ENCODE results near the gene RAET1G. TPM values are rescaled to one million over a fixed set of nuclear protein-coding genes. Genes with fewer than 3 reads are reported as not detected.

The RAET1G gene
- total and polyA plus RNA-seq, 2 donors (not counting 1 experiment from before 2014, with no cell fraction given), result not detected

- peaks cover 19% of the 10 kb centered on the region for H3K27me3 Mint-ChIP-seq
- H3K4me1 Mint-ChIP-seq, result no peaks in the 10 kb centered on the region
- no peaks in the 10 kb centered on the region for H4K20me1 ChIP-seq (ENCODE audit: control insufficient read depth, insufficient read depth, low read length, poor library complexity, severe bottlenecking)
- H3K4me1 ChIP-seq (ENCODE audit: control insufficient read depth in 2 of 2, insufficient read depth in 2 of 2, low read length in 2 of 2), result no peaks in the 10 kb centered on the region
- H3K9me3 ChIP-seq (ENCODE audit: control extremely low read depth in 1 of 3, control insufficient read depth in 2 of 3, insufficient read depth in 1 of 3, low read length in 2 of 3), result peaks cover 0 to 24% (median 8%) of the 10 kb centered on the region in 3 donors
- no peak for ATAC-seq (ENCODE audit: low read depth)
- intact Hi-C loops (cut with micrococcal nuclease), result no loop called here
- no peaks in the 10 kb centered on the region for H3K36me3 ChIP-seq (replicated peaks in 1 of 2; ENCODE audit: control extremely low read depth in 1 of 2, control insufficient read depth in 1 of 2, extremely low read depth in 1 of 2, insufficient read depth in 2 of 2, low read length in 1 of 2)
- H2AFZ ChIP-seq (ENCODE audit: insufficient read depth, low read depth, low read length, poor library complexity, severe bottlenecking), result no peak overlapping the region
- DNase-seq, result no peak
- TF ChIP-seq EZH2 (IDR thresholded peaks at IDR 0.05; ENCODE audit: borderline replicate concordance, insufficient read depth, low read depth, low read length, poor library complexity, severe bottlenecking) (no peak), CTCF (IDR thresholded peaks at IDR 0.05) (no peak)
- no peak overlapping the region for H3K4me3 ChIP-seq (ENCODE audit: control extremely low read depth in 1 of 5, extremely low read depth in 1 of 5, insufficient read depth in 1 of 5, low read depth in 2 of 5, low read length in 4 of 5)
- H3K27ac ChIP-seq (ENCODE audit: low read length in 2 of 2), result no peak overlapping the region
- H3K27ac Mint-ChIP-seq, result no peak overlapping the region
- no peaks in the 10 kb centered on the region for H3K79me2 ChIP-seq (ENCODE audit: control insufficient read depth, insufficient read depth, low read length)
- H3K27me3 ChIP-seq (replicated peaks in 1 of 4; ENCODE audit: control extremely low read depth in 1 of 4, control insufficient read depth in 3 of 4, insufficient read depth in 4 of 4, low read length in 3 of 4), result peaks cover 0 to 15% (median under 1%) of the 10 kb centered on the region in 4 experiments
- H3K9ac ChIP-seq (ENCODE audit: low read length), result no peak overlapping the region
- CTCF ChIA-PET, result no interaction called here
- no peak overlapping the region for H3K4me2 ChIP-seq (replicated peaks; ENCODE audit: low read depth, low read length, poor library complexity, severe bottlenecking)
- POLR2A ChIA-PET, result no interaction called here
- no CpG with 5 or more reads among the region's 2 CpGs for WGBS (ENCODE audit: insufficient coverage)
- H3K9me3 Mint-ChIP-seq (ENCODE audit: insufficient read depth), result peaks cover 8% of the 10 kb centered on the region
- H3K4me3 Mint-ChIP-seq, result no peak overlapping the region
Measured at GRCh38 chr6:149907317-149907716, 15.6 kb downstream of the RAET1G start.

- Histone ChIP-seq H2AFZ (ENCODE audit: insufficient read depth, low read depth, low read length, poor library complexity, severe bottlenecking) (no peak overlapping the region), H3K4me3 (ENCODE audit: control extremely low read depth in 1 of 5, extremely low read depth in 1 of 5, insufficient read depth in 1 of 5, low read depth in 2 of 5, low read length in 4 of 5) (no peak overlapping the region), H4K20me1 (ENCODE audit: control insufficient read depth, insufficient read depth, low read length, poor library complexity, severe bottlenecking) (no peaks in the 10 kb centered on the region), H3K36me3 (replicated peaks in 1 of 2; ENCODE audit: control extremely low read depth in 1 of 2, control insufficient read depth in 1 of 2, extremely low read depth in 1 of 2, insufficient read depth in 2 of 2, low read length in 1 of 2) (no peaks in the 10 kb centered on the region), H3K79me2 (ENCODE audit: control insufficient read depth, insufficient read depth, low read length) (no peaks in the 10 kb centered on the region), H3K9me3 (ENCODE audit: control extremely low read depth in 1 of 3, control insufficient read depth in 2 of 3, insufficient read depth in 1 of 3, low read length in 2 of 3) (peaks cover 0 to 24% (median 8%) of the 10 kb centered on the region in 3 donors), H3K4me2 (replicated peaks; ENCODE audit: low read depth, low read length, poor library complexity, severe bottlenecking) (no peak overlapping the region), H3K4me1 (ENCODE audit: control insufficient read depth in 2 of 2, insufficient read depth in 2 of 2, low read length in 2 of 2) (no peaks in the 10 kb centered on the region), H3K9ac (ENCODE audit: low read length) (no peak overlapping the region), H3K27me3 (replicated peaks in 1 of 4; ENCODE audit: control extremely low read depth in 1 of 4, control insufficient read depth in 3 of 4, insufficient read depth in 4 of 4, low read length in 3 of 4) (peaks cover 0 to 16% (median under 1%) of the 10 kb centered on the region in 4 experiments), H3K27ac (ENCODE audit: low read length in 2 of 2) (no peak overlapping the region)
- ATAC-seq (ENCODE audit: low read depth) (no peak), DNase-seq (no peak)
- CTCF ChIA-PET, result interaction anchor here (0.8 kb wide), 1 partner anchor 174 kb away, joined by 3 read pairs; no protein-coding TSS in a partner anchor
- Mint-ChIP-seq H3K4me3 (no peak overlapping the region), H3K27me3 (peaks cover 24% of the 10 kb centered on the region), H3K4me1 (no peaks in the 10 kb centered on the region), H3K27ac (no peak overlapping the region), H3K9me3 (ENCODE audit: insufficient read depth) (peaks cover 8% of the 10 kb centered on the region)
- TF ChIP-seq EZH2 (IDR thresholded peaks at IDR 0.05; ENCODE audit: borderline replicate concordance, insufficient read depth, low read depth, low read length, poor library complexity, severe bottlenecking) (no peak), CTCF (IDR thresholded peaks at IDR 0.05) (no peak)
- intact Hi-C loops (cut with micrococcal nuclease), result no loop called here
- WGBS (ENCODE audit: insufficient coverage), result 93% methylated on average over 3 of the region's 4 CpGs
- POLR2A ChIA-PET, result no interaction called here
Measured at GRCh38 chr6:149906405-149906804, 16.5 kb downstream of the RAET1G start.

All from B cell (primary cell).